GM18858 (cell line): ENCODE measurements around the gene AGAP1.
"Not testable (repeated sequence)": the region's sequence is repeated elsewhere in the genome, so short reads cannot be mapped to it uniquely, and the experiment has no call there.

Experiments
- ATAC-seq: cut with Tn5 transposase; IDR thresholded peaks from one replicate; pipeline ENCODE4 v1.9.1; 2021; ENCODE audit not compliant: unreplicated experiment

AGAP1 gene

DNA sequence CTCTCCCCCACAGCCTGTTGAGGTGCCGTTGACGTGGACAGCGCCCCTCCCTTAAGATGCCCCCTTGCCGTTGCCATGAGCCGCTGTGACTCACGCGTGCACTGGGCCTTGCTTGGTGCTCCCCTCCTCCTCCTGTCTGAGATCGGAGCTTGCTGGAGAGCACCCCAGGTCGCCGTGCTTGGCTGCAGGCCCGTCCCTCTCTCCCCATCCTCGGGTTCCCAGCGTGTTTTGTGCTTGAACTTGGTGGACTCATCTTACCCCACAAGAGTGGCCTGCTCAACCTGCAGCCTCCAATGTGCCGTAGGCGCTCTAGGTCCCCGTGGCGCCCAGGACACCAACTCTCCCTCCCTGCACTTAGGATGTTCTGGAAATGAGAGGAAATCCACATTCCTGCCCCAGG is 634.5 kb downstream of the AGAP1 start:
- no peak for ATAC-seq

DNA sequence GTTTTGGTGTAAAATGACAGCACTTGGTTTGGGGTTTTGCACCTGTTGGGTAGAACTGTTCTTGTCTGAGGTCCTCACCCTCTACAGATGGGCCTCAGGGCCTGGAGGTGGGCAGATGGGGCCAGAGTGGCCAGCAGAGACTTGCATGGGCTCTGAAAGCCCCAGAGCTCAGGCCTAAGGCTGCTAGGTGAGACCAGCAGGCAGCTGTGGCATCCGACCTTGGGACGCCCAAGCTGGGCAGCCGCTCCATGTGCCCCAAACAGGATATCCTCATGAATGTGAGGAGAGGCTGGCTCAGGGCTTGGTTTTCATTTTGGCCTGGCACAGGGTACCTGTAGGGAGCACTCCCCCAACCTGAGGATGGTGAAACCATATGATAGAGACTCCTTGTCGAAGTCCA is 636.1 kb downstream of the AGAP1 start:
- ATAC-seq, result no peak

DNA sequence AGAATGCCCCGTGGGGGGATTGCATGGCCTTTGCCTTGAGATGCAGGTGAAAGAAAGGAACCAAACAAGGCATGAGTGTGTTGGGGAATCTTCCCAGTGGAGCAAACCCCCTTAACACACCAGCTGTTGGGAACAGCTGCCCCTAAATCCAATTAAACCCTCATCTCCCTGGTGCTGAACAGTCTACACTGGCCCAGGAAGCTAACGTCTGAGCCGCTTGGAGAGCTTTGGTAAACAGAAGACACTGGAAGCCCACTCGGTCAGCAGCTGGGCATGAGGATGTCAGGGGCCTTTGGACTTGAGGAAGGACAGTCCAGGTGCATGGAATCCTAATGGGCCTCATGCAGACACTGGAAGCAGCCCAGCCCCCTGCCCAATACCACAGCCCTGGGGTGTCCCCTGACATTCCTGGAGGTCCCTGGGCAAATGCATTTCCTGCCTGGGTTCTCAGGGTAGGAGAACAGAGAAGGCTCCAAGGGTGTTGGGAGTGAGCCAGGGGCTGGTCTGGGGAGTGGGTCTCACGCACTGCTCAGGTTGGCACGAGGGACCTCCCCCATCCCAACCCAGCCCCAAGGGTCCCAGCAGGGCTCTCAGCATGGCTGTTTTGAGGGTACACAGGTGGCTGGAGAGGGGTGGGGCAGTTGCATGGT is 636.6 kb downstream of the AGAP1 start:
- no peak for ATAC-seq

DNA sequence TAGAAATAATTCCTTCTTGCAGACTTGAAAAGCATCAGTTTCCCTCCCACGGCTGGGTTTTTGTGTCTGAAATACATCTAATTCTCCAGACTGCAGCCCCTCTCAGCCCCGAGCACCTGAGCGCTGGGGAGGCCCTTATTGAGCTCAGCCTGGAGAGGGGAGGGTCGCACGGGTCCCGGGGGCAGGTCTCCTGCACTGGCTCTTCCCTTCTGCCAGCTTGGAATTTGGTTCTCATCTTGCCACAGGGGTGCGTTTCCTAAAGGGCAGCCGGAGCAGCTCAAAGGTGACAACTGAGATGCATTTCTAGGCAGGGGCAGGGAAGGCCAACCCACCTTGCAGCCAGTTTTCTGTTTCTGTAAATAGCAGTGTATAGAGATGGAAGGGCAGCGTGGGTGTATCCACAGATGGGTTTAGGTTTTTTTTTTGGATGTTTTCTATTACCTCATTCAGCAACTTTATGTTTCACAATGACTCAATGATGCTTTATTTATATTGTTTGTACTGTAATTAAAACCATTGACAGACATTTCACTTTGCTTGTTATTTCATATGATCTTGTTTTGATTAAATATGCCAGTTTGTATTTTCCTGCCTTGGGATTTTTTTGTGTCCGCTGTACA is 637.3 kb downstream of the AGAP1 start:
- ATAC-seq, result no peak

DNA sequence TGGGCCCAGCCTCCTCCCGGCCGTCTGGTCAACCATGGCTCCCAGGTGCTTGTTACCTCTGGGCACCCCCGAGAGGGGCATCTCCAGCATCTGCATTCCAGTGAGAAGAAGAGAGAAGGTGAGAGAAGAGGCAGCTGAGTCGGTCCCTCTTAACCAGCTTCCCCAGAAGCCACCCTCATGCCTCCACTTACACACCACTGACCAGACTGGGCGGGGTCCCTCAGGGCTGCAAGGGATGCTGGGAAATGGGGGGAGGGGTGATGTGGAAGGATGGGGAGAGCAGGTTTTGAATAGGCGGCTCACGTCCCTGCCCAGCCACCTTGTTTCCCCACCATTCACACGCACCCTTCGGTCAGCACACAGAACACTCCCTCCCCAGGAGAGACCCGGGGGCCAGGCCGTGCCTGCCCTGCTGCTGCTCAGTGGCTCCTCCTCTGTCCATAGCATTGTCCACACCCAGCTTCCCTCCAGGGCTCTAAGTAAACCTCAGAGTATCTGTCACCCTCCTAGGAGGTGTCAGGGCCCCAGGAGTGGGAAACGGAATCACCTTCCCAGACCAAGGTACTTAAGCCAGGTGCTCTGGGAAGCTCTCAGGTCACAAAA is 639.7 kb downstream of the AGAP1 start:
- ATAC-seq, result no peak

DNA sequence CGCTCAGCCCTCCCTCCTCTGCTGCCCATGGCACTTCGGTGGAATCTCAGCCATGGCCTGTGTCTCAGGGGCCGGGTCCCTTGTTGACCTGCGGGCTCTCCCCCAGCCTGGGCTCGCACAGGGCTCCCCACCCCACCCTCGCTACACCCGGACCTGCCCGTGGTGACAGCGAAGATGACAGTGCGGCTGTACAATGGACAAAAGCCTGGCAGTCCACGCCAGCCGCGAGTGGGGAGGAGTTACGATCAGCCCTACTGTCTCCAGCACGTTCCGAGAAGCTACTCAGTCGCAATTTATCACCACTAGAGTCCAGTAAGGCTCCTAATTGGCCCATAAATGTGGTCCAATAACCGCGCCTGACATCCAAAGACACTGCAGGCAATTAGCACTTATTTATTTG is 642.7 kb downstream of the AGAP1 start:
- no peak for ATAC-seq

DNA sequence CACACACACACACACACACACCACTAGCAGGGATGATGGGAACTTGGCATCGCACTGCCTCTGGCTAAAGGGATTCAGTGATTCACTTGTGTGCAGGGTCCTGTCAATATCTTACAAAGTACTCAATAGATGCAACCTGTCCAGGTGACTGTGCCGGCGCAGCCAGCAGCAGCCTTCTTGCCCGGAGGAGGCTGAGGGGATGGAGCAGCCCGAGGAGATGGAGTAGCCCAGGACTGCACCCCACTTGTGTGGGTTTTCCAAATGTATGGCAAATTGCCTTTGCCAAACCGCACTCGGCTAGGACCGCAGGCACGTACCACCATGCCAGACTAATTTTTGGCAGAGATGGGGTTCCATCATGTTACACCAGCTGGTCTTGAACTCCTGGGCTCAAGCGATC is 643.2 kb downstream of the AGAP1 start:
- no peak for ATAC-seq

DNA sequence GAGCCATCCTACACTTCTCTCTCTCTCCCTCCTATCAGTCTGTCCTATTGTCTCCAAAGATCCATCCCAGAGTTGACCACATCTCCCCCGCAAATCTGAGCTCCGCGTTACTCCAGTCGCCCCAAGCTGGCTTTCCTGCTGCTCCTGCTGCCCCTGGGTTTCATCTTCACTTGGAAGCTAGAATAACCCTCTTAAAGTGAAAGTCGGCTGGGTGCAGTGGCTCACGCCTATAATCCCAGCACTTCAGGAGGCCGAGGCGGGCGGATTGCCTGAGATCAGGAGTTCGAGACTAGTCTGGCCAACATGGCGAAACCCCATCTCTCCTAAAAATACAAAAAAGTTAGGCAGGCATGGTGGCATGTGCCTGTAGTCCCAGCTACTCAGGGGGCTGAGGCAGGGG is 647.8 kb downstream of the AGAP1 start:
- ATAC-seq, result not testable (repeated sequence)

DNA sequence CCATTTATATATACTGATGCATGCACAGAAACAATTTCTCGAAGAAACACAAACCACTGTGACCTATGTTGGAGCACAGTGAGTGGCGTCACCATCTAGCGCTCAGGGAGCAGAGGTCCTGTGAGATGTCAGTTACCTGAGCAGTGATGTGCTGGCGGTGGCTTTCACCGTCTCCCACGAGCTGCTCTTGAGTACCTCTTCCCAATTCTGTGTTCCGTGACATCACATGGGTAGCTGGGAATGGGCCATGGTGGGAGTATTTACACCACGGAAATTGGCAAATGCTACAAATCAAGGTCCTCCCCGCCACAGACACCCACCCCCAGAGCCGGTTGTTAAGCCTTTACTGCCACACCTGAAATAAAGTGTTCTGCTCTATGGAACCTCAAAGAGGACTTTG is 650.0 kb downstream of the AGAP1 start:
- no peak for ATAC-seq

DNA sequence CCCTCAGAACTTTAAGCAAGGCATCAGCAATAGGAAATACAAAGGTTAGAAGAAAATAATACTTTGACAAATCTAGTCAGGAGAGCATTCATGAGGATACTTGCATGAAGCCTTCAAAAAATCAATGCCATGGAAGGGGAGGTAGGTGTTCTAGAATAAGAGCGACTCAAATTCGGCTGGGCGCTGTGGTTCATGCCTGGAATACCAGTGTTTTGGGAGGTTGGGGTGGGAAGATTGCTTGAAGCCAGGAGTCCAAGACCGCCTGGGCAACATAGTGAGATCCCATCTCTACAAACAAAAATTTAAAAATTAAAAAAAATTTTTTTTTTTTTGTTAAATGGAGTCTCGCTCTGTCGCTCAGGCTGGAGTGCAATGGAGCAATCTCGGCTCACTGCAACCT is 652.6 kb downstream of the AGAP1 start:
- no peak for ATAC-seq

DNA sequence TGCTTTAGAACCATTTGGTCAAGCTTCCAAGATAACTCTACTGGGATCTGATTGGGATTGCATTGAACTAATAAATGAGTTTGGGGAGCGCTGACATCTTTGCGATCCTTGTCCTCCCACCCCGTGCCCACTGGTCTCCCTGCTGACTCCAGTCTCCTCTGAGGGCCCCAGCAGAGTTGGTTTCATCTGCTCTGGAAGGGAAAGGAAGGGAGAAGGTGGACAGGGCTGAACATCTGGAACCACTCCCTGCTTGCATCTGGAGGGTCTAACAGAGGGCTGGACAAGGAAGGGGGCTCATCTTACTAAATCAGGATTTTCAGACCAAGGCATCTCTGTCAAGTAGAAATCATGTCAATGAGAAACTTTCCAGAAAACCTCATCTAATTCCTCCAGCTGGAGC is 661.6 kb downstream of the AGAP1 start:
- ATAC-seq, result no peak

DNA sequence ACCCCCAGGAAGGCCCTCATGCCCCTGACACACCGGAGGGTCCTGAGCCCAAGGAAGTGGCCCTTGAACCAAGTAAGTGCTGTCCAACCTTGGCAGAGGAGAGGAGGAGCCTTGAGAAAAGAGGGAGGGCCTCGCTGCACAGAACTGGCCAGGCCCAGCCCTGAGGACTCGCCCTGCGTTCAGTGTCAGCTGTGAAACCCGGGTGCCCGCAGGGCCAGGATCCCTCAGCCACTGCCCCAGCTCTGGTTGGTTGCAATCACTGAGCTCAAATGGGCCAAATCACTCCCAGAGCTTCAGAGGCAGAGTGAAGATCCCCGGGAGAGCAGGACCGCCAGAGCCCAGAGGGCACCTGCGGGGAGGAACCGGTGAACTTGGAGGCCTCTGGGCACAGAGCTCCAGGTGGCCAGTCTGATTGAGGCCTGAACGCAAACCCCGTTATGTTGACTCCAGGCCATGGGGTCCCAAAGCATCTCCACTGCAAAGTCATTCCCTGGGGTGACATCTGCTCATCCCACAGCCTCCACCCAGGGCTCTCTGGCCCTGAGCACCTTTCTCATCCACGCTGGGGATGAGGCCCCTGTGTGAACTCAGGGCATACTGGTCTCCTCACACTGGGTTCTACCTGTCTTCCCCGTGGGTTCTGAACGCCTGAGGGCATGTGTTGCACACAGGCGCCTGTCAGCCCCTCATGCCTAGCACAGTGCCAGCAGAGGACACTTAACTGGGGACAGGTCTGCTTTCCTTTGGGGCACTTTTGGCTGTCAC is 662.4 kb downstream of the AGAP1 start:
- no peak for ATAC-seq

DNA sequence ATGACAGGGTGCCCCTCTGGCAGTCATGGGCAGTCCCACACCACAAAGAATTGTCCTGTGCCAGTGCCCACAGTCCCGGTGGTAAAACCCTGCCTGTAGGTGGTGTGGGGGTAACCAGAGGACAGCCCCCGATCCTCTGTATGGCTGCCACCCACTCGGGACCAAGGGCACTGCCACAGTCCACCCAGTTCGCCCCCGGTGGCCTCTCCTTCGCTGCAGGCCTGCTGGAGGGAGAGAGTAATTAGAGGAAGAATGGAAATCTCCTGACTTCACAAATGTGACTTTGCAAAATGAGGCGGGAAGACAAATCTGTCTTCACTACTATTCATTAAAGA is 663.0 kb downstream of the AGAP1 start:
- ATAC-seq, result no peak

DNA sequence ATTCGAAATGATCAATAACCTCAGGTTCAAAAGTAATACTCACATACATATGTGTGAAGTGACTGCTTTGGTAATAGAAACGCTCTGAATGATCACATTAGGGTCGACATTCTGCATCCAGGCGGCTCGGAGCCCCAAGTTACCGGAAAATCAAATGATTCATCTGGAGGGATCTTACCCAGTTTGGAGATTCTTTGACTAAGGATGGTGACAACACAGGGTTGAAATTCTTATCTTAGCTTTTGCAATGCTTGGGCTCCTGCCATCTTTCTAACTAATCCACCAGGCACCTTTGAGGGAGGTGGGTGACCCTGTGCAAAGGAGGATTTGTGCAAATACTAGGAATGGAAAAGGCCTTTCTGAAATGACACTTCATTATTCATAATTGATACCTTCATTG is 663.5 kb downstream of the AGAP1 start:
- ATAC-seq, result no peak

DNA sequence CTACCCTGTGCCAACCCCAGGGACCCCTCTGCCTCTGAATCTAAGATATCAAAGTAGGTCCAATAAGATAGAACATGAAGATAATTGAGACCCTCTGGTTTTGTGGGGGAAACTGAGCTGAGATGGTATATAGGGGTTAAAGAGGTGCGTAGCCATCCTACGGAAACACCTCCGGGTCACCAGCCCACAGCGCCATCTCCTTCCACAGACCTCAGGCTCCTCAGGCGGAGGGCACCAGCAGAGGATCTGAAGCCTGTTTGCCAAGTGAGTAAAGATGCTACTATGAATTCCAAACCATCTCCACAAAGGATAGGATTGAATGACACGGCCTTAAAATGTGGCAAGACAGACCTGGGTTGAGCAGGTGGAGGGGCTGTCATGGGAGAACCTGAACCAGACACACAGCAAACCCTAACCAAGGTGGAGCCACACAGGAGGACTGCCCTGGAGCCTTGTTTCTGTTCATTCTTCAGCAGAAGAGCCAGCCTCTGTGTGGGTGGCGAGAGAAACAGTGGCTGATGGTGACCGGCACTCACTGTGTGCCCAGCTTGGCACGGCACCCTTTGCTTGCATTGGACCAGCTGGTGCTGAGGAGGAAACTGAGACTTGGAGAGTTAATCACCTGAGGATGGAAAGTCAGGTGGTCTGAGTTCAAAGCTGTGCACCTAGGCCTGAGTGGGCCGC is 664.1 kb downstream of the AGAP1 start:
- ATAC-seq, result no peak

DNA sequence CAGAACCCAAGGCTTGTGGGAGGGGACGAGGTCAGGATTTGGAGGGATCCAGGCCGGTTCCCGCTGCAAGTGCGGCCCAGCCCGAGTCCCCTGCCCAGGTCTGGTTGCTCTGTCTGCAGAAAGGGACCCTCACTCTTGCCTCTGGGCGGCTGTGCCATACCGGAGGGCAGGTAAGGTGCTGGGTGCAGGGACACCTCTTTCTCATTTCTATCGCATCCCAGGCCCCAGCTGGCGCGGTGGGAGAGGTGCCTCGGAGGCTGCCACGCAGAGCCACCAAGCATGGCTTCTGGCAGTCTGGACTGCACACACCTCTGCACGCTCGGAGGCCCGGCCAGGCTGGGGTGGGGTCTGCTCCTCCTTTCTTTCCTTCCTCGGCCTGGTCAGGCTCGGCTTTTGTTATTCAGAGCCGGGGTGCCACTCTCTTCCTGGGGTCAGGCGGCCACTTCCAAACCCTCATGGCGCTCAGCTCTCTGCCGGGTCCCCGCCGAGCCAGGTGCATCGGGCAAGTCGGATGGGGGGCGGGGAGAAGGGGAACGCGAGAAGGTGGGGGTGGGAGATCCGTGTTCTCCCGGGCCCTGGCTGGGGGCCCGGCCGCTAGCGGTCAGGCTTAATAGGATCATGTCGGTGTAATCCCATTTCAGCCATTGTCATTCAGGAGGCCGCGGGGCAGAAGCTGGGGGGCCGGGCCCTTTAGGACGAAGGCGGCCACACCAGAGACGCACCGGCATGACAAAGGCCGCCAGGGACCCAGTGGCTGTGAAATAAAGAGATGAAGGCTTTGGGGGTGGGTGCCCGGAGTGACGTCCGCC is 665.3 kb downstream of the AGAP1 start:
- no peak for ATAC-seq

DNA sequence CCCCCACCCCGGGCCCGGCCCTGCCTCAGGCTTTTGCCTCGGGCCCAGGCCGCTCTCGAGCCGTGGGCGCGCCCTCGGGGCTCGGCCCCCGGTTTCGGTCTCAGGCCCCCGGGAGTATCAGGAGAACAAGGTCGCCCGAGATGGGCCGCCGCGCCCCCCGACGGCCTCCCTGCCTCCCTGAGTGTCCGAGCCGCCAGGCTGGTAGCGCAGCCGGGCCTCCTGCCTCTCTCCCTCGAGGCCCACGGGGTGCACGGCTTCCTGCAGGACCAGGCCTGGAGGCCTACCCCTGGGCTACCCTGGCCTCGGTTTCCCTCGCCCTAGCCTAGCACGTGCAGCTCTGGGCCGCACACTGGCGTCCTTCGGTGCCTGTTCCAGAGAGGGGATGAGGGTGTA is 665.9 kb downstream of the AGAP1 start:
- no peak for ATAC-seq

DNA sequence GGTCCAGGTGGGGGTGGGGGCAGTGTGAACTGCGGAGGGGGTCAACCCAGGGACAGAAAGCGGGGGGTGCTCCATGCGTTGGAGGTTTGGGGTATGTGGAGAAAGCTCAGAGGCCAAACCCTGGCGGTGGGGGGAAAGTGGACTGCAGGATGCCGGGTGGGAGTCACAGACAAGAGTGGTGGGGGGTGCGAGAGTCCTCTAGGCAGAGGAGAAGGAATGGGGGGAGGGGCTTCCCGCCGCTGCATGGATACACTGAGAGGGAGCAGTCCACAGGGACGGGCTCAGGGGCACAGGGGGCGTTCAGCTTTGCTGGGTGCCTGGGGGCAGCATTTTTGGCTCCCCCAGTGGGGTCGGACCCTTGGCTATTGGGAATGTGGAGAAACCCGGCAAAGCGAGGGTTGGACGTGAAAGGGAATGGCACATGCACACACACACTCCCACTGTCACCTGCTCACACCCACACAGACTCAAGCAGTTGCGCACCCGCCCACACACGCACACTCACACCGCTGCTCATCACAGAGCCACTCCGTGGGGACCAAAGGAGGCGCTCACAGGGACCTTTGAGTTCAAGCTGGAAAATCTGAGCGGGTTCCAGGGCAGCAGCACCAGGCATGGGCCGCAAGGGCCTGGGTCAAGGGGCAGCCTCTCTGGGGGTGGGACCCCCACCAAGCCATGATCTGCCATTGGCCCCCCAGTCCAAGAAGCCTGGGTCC is 666.7 kb downstream of the AGAP1 start:
- ATAC-seq, result no peak

DNA sequence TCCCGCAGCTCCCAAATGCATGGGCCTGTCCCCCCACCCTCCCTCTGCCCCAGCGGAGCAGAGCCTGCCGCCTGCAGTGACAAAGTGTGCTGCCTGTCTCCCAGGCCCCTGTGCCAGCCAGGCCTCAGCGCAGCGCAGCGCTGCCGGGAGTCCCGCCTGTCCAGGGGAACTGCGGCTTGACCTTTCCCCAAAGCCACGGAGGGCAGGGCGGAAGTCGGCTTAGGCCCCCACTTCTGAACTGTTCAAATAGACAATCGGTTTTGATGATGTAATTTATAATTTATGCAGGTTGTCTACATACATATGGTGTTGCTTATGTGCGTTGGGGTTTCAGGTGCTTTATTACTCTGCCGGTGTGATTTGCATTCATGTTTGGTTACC is 667.2 kb downstream of the AGAP1 start:
- ATAC-seq, result no peak

DNA sequence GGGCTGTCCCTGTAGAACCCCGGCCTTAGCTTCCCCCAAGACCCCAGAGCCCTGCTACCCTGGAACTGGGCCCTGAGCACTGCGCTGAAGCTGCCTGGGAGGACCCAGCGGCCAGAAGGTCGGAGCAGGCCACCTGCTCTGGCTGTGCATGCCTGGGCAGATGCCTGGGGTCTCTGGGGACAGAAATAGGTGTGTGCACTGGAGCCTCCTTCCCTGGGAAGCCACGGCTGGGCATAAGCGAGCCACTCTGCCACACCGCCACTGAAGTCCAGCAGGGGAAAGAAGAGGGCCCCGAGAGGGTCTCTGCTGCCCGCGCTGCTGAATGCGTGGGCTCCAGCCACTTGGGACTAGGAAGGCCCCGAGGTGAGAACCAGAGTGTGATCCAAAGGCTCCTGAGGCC is 667.7 kb downstream of the AGAP1 start:
- ATAC-seq, result no peak
